GM18505 (cell line): ENCODE measurements around the gene FIZ1.
A peak's percentile ranks its signal among the peaks of the same experiment; 100 is the strongest.

Source experiments
- ATAC-seq: cut with Tn5 transposase; IDR thresholded peaks from one replicate; pipeline ENCODE4 v1.9.1; 2021; ENCODE audit not compliant: unreplicated experiment
- POLR2A ChIP-seq: IDR thresholded peaks from 4 replicates; pipeline ENCODE4 v1.6.1; 2011; ENCODE audit warnings: borderline replicate concordance; ENCODE audit not compliant: insufficient read depth, insufficient read length; ENCODE audit errors: extremely low read depth

FIZ1 gene

GRCh38 chr19:55599468-55599841 is at the start of gene FIZ1:
Gene FIZ1 (minus strand): TSS chr19:55599517. CDS start chr19:55597865, 1,652 bp downstream.
- TF ChIP-seq POLR2A = no peak
- ATAC-seq = peak; percentile 44

- no peak for TF ChIP-seq POLR2A
- ATAC-seq = no peak
Observed at GRCh38 chr19:55648585-55649267, 49.4 kb upstream of the FIZ1 start.

GRCh38 chr19:55647732-55648584 is 48.6 kb upstream of the FIZ1 start, which contains the start of gene CCDC106:
Gene CCDC106 (plus strand): TSS chr19:55648212. CDS start chr19:55649047, 835 bp downstream.
- peak; percentile 13 for TF ChIP-seq POLR2A
- ATAC-seq = no peak

GRCh38 chr19:55646889-55647731 is 47.8 kb upstream of the FIZ1 start:
- ATAC-seq = no peak
- peak; percentile 31 for TF ChIP-seq POLR2A

- no peak for TF ChIP-seq POLR2A
- no peak for ATAC-seq
Observed at GRCh38 chr19:55645512-55645881, 46.2 kb upstream of the FIZ1 start.

- no peak for TF ChIP-seq POLR2A
- no peak for ATAC-seq
Observed at GRCh38 chr19:55644842-55645511, 45.7 kb upstream of the FIZ1 start.

- TF ChIP-seq POLR2A = no peak
Observed at GRCh38 chr19:55644191-55644833, 45.0 kb upstream of the FIZ1 start.

GRCh38 chr19:55643887-55644176 is 44.5 kb upstream of the FIZ1 start:
- no peak for ATAC-seq
- no peak for TF ChIP-seq POLR2A

More at GRCh38 chr19:55644191-55644833, 45.0 kb upstream of the FIZ1 start:
- ATAC-seq = no peak

GRCh38 chr19:55643003-55643886 is 43.9 kb upstream of the FIZ1 start, which contains the start of gene ZNF581:
Gene ZNF581 (plus strand): TSS chr19:55643649. CDS start chr19:55644572, 923 bp downstream.
- TF ChIP-seq POLR2A = peak; percentile 61
- ATAC-seq = no peak

GRCh38 chr19:55642153-55643002 is 43.1 kb upstream of the FIZ1 start:
- no peak for ATAC-seq
- peak; percentile 21 for TF ChIP-seq POLR2A

GRCh38 chr19:55641426-55642152 is 42.3 kb upstream of the FIZ1 start:
- no peak for TF ChIP-seq POLR2A
- ATAC-seq = no peak
